Panc1 (cell line): ENCODE results near the gene MED13L.

ENCODE experiments used
- POLR2AphosphoS5 ChIP-seq: IDR thresholded peaks from 2 replicates; pipeline ENCODE4 v1.6.1; 2012; ENCODE audit warnings: mild to moderate bottlenecking, low read depth, low read length, moderate library complexity
- REST ChIP-seq, 2 experiments: IDR thresholded peaks; 2 replicates each; pipeline ENCODE4 v1.6.1; 2011 to 2012; ENCODE audit warnings: low read depth in 2 of 2, control low read depth in 1 of 2, low read length in 1 of 2, mild to moderate bottlenecking in 1 of 2, moderate library complexity in 1 of 2; ENCODE audit not compliant: insufficient read depth in 1 of 2
- SIN3A ChIP-seq: IDR thresholded peaks from 2 replicates; pipeline ENCODE4 v1.6.1; 2012; ENCODE audit warnings: low read depth, mild to moderate bottlenecking, low read length, moderate library complexity, borderline replicate concordance; ENCODE audit not compliant: insufficient read depth
- TCF7L2 ChIP-seq: IDR thresholded peaks from 2 replicates; pipeline ENCODE4 v1.6.1; 2011; ENCODE audit warnings: mild to moderate bottlenecking, low read depth, low read length, inconsistent platforms
- TF ChIP-seq, protein P1 (sequence below): fragments of 450-650 bp; IDR thresholded peaks from 2 replicates; pipeline ENCODE4 v1.5.1; 2017; ENCODE audit warnings: mild to moderate bottlenecking

DNA sequence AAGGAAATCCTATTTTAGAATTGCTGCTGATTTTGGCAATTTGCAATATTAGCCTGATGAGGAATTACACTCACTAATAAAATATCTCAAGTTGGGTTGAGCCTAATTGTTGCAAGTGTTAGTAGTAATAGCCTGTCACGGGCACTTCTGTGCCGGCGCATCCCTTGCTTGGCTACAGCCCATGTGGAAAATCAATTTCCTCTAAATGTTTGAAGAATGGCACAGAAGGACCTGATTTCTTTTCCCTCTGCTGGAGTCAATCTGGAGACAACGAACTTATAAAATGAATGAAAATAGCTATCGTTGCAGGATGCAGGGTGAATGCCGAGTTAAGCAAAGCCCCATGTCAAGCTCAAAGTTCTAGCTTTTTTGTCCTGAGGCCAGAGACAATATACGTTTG, 31.2 kb upstream of the MED13L start:
- TF ChIP-seq, protein P1, sequence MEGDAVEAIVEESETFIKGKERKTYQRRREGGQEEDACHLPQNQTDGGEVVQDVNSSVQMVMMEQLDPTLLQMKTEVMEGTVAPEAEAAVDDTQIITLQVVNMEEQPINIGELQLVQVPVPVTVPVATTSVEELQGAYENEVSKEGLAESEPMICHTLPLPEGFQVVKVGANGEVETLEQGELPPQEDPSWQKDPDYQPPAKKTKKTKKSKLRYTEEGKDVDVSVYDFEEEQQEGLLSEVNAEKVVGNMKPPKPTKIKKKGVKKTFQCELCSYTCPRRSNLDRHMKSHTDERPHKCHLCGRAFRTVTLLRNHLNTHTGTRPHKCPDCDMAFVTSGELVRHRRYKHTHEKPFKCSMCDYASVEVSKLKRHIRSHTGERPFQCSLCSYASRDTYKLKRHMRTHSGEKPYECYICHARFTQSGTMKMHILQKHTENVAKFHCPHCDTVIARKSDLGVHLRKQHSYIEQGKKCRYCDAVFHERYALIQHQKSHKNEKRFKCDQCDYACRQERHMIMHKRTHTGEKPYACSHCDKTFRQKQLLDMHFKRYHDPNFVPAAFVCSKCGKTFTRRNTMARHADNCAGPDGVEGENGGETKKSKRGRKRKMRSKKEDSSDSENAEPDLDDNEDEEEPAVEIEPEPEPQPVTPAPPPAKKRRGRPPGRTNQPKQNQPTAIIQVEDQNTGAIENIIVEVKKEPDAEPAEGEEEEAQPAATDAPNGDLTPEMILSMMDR = no peak
- TF ChIP-seq REST (IDR thresholded peaks at IDR 0.05; ENCODE audit: insufficient read depth in 1 of 2, low read depth in 2 of 2, low read length in 1 of 2) = no peak
- TF ChIP-seq POLR2AphosphoS5 = no peak
- no peak for TF ChIP-seq SIN3A
- no peak for TF ChIP-seq TCF7L2
